CD8-positive, alpha-beta memory T cell (primary cell): ENCODE data around the gene SCAMP4. TPM values are rescaled to one million over a fixed set of nuclear protein-coding genes. Genes with fewer than 3 reads are reported as not detected.

Source experiments
- CTCF ChIA-PET: fragments of 350-600 bp; sonication (Branson Sonifier 250); formaldehyde crosslinking; loops from one replicate; lab custom pipeline; 2021; ENCODE audit warnings: antibody characterized with exemption; lab: Charles Lee
- POLR2A ChIA-PET: fragments of 350-600 bp; sonication (Branson Sonifier 250); formaldehyde crosslinking; loops from one replicate; lab custom pipeline; 2021; ENCODE audit warnings: antibody characterized with exemption; lab: Charles Lee
- DNase-seq, 5 donors: peaks; one replicate each; pipeline versions ENCODE4 v3.0.0 to v3.0.0-alpha.2; 2020 to 2022; ENCODE audit warnings: mixed read lengths in 1 of 5
- H3K27ac ChIP-seq: one replicate; pipeline ENCODE4 v1.7.0; 2013; ENCODE audit warnings: low read depth, mild to moderate bottlenecking, low read length, moderate library complexity
- H3K27me3 ChIP-seq: 2 replicates; pipeline ENCODE4 v1.7.0; 2013; ENCODE audit warnings: low read length, mild to moderate bottlenecking; ENCODE audit not compliant: insufficient read depth, poor library complexity, severe bottlenecking
- H3K36me3 ChIP-seq: 2 replicates; pipeline ENCODE4 v1.7.0; 2013; ENCODE audit warnings: mild to moderate bottlenecking, low read length, moderate library complexity; ENCODE audit not compliant: insufficient read depth
- H3K4me1 ChIP-seq: 2 replicates; pipeline ENCODE4 v1.7.0; 2013; ENCODE audit warnings: mild to moderate bottlenecking, low read length, moderate library complexity; ENCODE audit not compliant: insufficient read depth
- H3K4me3 ChIP-seq: 2 replicates; pipeline ENCODE4 v1.7.0; 2013; ENCODE audit warnings: mild to moderate bottlenecking, low read length
- H3K9me3 ChIP-seq: 2 replicates; pipeline ENCODE4 v1.7.0; 2013; ENCODE audit warnings: mild to moderate bottlenecking, low read length
- H3K27ac Mint-ChIP-seq, 8 donors: one replicate each; pipeline ENCODE4 v1.8.0; 2020 to 2021; ENCODE audit warnings: mixed read lengths in 8 of 8, mild to moderate bottlenecking in 6 of 8, inconsistent platforms in 3 of 8, moderate library complexity in 3 of 8
- H3K27me3 Mint-ChIP-seq, 2 donors: one replicate each; pipeline ENCODE4 v1.8.0; 2020 to 2021; ENCODE audit warnings: mixed read lengths in 2 of 2, mild to moderate bottlenecking in 1 of 2, moderate library complexity in 1 of 2
- H3K36me3 Mint-ChIP-seq, 3 donors: one replicate each; pipeline ENCODE4 v1.8.0; 2020 to 2021; ENCODE audit warnings: mixed read lengths in 3 of 3, inconsistent platforms in 1 of 3, mild to moderate bottlenecking in 1 of 3
- H3K4me1 Mint-ChIP-seq, 3 donors: one replicate each; pipeline ENCODE4 v1.8.0; 2020 to 2021; ENCODE audit warnings: mixed read lengths in 3 of 3, inconsistent platforms in 1 of 3, mild to moderate bottlenecking in 1 of 3
- H3K4me3 Mint-ChIP-seq, 7 donors: one replicate each; pipeline ENCODE4 v1.8.0; 2020 to 2021; ENCODE audit warnings: mixed read lengths in 7 of 7, mild to moderate bottlenecking in 6 of 7, moderate library complexity in 4 of 7, inconsistent platforms in 2 of 7
- H3K9me3 Mint-ChIP-seq, 5 donors: one replicate each; pipeline ENCODE4 v1.8.0; 2020 to 2022; ENCODE audit warnings: mixed read lengths in 5 of 5, mild to moderate bottlenecking in 3 of 5, moderate library complexity in 2 of 5, inconsistent platforms in 1 of 5
- polyA plus RNA-seq: library from polyadenylated mRNA; unstranded; fragments of 300-500 nt; fragmentation: Illumina TruSeq; gene quantifications from one replicate; pipeline ENCODE4 v1.2.3, GENCODE V29; 2021
- total RNA-seq, 2 experiments: library from RNA; stranded (reverse); gene quantifications; one replicate each; pipeline ENCODE4 v1.2.3, GENCODE V29; 2021

Gene SCAMP4
- total and polyA plus RNA-seq, 3 experiments from 2014 or later: 16.3 to 40.6 (median 38.6) TPM

DNA sequence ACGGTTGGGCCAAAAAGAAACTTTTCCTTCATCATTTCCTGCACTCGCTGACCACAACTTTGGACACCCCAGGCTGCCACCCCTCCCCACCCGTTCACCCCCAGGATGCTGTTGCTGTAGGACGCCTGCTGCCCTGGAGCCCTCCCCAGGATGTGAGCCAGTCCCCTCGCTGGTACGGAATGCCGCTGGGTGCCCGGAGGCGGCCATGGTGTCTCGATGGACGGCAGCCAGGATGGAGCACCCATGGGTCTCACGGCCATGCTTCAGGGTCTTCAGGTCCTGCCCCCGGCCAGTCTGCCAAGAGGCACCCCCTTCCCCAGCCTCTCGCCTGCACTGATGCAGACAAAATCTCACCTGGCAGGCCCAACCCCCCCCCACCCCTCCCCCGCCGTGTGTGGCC, 20.3 kb downstream of the SCAMP4 start:
- Mint-ChIP-seq H3K36me3 (peaks cover 0 to 18% (median 0%) of the 10 kb centered on the region in 3 donors), H3K27me3 (no peaks in the 10 kb centered on the region), H3K9me3 (no peaks in the 10 kb centered on the region), H3K4me3 (no peak overlapping the region), H3K4me1 (peaks cover 12 to 23% (median 18%) of the 10 kb centered on the region in 3 donors), H3K27ac (no peak overlapping the region)
- Histone ChIP-seq H3K27ac (no peak overlapping the region), H3K9me3 (no peaks in the 10 kb centered on the region), H3K4me3 (no peak overlapping the region), H3K27me3 (no peaks in the 10 kb centered on the region), H3K36me3 (no peaks in the 10 kb centered on the region), H3K4me1 (peaks cover 20% of the 10 kb centered on the region)
- CTCF ChIA-PET: no interaction called here
- POLR2A ChIA-PET: no interaction called here
- no peak for DNase-seq

DNA sequence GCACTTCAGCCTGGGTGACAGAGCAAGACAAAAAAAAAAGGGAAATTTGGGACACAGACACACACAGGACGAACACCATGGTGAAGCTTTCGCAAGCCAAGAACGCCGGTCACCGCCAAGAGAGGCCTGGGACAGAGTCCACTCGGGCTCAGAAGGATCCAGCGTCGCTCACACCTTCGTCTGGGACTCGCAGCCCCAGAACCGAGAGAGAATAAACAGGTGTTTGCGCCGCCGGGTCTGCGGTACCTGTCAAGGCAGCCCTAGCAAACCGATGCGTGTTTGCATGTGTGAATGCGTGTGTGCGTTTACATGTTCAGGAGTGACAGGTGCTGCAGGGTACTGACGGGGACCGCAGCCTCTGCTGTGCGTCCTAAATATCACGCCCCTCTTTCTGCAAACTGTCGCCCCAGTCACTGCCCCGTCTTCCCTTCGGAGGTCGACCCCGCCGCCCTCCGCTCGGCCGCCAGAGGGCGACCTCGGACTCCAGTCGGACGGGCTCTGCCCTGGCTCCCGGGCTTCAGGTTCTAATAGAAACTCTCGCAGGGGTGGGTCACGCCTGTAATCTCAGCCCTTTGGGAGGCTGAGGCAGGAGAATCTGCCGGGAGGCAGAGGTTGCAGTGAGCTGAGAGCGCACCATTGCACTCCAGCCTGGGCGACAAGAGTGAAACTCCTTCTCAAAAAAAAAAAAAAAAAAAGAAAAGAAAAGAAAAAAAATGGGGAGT, 24.0 kb downstream of the SCAMP4 start:
- H3K36me3 Mint-ChIP-seq: peaks cover 0 to 5% (median 0%) of the 10 kb centered on the region in 3 donors
- H3K27ac Mint-ChIP-seq: peak overlapping the region in 4 of 8 donors; percentile 52 to 98 (median 87)

DNA sequence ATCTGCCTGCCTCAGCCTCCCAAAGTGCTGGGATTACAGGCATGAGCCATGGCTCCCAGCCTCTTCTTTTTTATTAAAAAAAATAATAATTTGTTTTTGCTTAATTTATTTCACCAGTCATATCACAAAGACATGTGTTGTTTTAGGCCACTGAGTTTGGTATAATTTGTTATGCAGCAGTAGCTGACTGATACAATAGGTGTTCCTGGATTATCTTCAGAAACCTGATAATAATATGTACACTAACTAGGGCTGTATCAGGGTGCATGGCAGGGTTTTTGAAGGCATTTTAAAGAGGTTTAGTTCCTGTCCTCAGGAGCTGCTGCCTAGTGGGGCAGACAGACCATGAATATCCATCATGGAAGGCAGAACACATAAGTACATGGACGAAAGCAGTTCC, 26.2 kb downstream of the SCAMP4 start:
- Histone ChIP-seq H3K27me3 (no peaks in the 10 kb centered on the region), H3K4me1 (peaks cover 20% of the 10 kb centered on the region), H3K9me3 (no peaks in the 10 kb centered on the region), H3K4me3 (no peak overlapping the region), H3K27ac (no peak overlapping the region), H3K36me3 (no peaks in the 10 kb centered on the region)
- Mint-ChIP-seq H3K4me1 (peaks cover 20 to 31% (median 25%) of the 10 kb centered on the region in 3 donors), H3K27me3 (peaks cover 0 to 4% of the 10 kb centered on the region in 2 donors), H3K36me3 (peaks cover 0 to 1% (median 0%) of the 10 kb centered on the region in 3 donors), H3K4me3 (no peak overlapping the region), H3K9me3 (no peaks in the 10 kb centered on the region), H3K27ac (peak overlapping the region in 1 of 8 donors; percentile 85)
- ChIA-PET CTCF (interaction anchor here (1.7 kb wide), 1 partner anchor 121 kb away, joined by 3 read pairs; no protein-coding TSS in a partner anchor), POLR2A (no interaction called here)
- DNase-seq: no peak

More for the DNA sequence above, 24.0 kb downstream of the SCAMP4 start:
- ChIA-PET POLR2A (interaction anchor here (0.6 to 1.1 kb wide), 3 partner anchors 108 to 134 kb away, joined by 3 read pairs; no protein-coding TSS in a partner anchor), CTCF (interaction anchor here (0.6 to 4.0 kb wide), 20 partner anchors 10 to 1257 kb away, joined by 3 to 18 read pairs (median 3); no protein-coding TSS in a partner anchor)
- H3K27me3 Mint-ChIP-seq: peaks cover 0 to 4% of the 10 kb centered on the region in 2 donors
- peak; percentile 74 to 85 (median 75) for DNase-seq
- Histone ChIP-seq H3K9me3 (no peaks in the 10 kb centered on the region), H3K36me3 (no peaks in the 10 kb centered on the region), H3K27me3 (no peaks in the 10 kb centered on the region), H3K27ac (no peak overlapping the region), H3K4me1 (peaks cover 20% of the 10 kb centered on the region), H3K4me3 (peak overlapping the region; percentile 45)
- peak overlapping the region; percentile 66 to 93 (median 74) for H3K4me3 Mint-ChIP-seq
- peaks cover 15 to 28% (median 18%) of the 10 kb centered on the region in 3 donors for H3K4me1 Mint-ChIP-seq
- no peaks in the 10 kb centered on the region for H3K9me3 Mint-ChIP-seq

DNA sequence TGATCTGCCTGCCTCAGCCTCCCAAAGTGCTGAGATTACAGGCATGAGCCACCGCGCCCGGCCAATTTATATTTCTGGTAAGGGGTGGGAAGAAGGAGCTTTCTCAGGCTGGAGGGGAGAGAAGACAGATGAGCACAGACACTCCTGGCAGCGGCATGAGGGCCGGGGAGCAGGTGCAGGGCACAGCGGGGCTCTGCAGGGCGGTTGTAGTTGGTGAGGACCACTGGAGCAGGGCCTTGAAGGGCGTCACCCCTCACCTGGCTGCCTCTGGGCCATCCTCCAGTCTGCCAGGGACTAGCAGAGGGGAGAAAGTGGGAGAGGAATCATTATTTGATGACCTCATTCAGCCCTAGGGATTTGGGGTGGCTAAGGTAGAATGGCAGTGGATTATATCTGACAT, 27.2 kb downstream of the SCAMP4 start:
- Histone ChIP-seq H3K9me3 (no peaks in the 10 kb centered on the region), H3K27ac (no peak overlapping the region), H3K4me3 (no peak overlapping the region), H3K27me3 (no peaks in the 10 kb centered on the region), H3K4me1 (peaks cover 20% of the 10 kb centered on the region), H3K36me3 (no peaks in the 10 kb centered on the region)
- no peak overlapping the region for H3K4me3 Mint-ChIP-seq
- peaks cover 0 to 3% (median 0%) of the 10 kb centered on the region in 3 donors for H3K36me3 Mint-ChIP-seq
- CTCF ChIA-PET: no interaction called here
- no peaks in the 10 kb centered on the region for H3K9me3 Mint-ChIP-seq
- peaks cover 0 to 4% of the 10 kb centered on the region in 2 donors for H3K27me3 Mint-ChIP-seq
- POLR2A ChIA-PET: interaction anchor here (0.6 kb wide), 1 partner anchor 81 kb away, joined by 4 read pairs; no protein-coding TSS in a partner anchor
- H3K27ac Mint-ChIP-seq: peak overlapping the region in 1 of 8 donors; percentile 88
- no peak for DNase-seq
- H3K4me1 Mint-ChIP-seq: peaks cover 21 to 31% (median 24%) of the 10 kb centered on the region in 3 donors

DNA sequence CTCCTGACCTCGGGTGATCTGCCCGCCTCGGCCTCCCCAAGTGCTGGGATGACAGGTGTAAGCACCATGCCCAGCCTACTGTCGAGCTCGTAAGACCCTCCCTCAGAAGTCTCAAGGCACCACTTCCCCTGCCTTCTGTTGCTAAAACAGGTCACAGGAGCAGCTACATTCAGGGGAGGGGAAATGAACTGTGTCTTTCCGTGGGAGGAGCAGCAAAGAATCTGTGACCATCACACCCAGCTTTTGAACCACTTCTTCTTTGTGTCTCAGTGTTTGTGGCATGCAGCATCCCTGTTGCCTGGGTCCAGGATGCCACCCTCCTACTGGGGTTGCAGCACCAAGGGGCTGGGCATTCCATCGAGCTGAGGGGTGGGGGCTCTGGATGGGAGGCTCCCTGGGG, 28.0 kb downstream of the SCAMP4 start:
- peaks cover 0 to 3% (median 0%) of the 10 kb centered on the region in 3 donors for H3K36me3 Mint-ChIP-seq
- no peaks in the 10 kb centered on the region for H3K36me3 ChIP-seq
- POLR2A ChIA-PET: no interaction called here

DNA sequence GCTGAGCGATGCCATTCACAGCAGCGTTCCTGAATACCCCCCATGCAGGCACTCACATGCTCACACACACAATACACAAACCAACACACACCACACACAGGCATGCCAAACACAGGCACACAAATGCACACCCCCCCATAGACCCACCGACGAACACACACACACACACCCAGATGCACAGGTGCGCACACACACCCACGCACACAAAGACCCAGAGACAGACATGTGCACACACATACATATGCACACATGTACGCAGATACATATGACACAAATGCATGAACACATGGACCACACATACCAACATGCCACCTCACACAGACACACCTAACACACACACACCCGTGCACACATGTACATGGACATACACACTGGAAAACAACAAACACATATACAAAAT, 28.7 kb downstream of the SCAMP4 start:
- no peak for DNase-seq
- CTCF ChIA-PET: no interaction called here
- H3K27ac Mint-ChIP-seq: peak overlapping the region in 5 of 8 donors; percentile 23 to 73 (median 38)

More for the DNA sequence above, 28.0 kb downstream of the SCAMP4 start:
- H3K27me3 ChIP-seq: no peaks in the 10 kb centered on the region
- CTCF ChIA-PET: no interaction called here
- DNase-seq: no peak
- H3K4me1 ChIP-seq: peaks cover 14% of the 10 kb centered on the region
- Mint-ChIP-seq H3K27me3 (peaks cover 0 to 4% of the 10 kb centered on the region in 2 donors), H3K4me1 (peaks cover 15 to 31% (median 15%) of the 10 kb centered on the region in 3 donors), H3K27ac (peak overlapping the region in 1 of 8 donors; percentile 47), H3K9me3 (no peaks in the 10 kb centered on the region), H3K4me3 (no peak overlapping the region)
- H3K4me3 ChIP-seq: no peak overlapping the region
- no peak overlapping the region for H3K27ac ChIP-seq
- no peaks in the 10 kb centered on the region for H3K9me3 ChIP-seq

DNA sequence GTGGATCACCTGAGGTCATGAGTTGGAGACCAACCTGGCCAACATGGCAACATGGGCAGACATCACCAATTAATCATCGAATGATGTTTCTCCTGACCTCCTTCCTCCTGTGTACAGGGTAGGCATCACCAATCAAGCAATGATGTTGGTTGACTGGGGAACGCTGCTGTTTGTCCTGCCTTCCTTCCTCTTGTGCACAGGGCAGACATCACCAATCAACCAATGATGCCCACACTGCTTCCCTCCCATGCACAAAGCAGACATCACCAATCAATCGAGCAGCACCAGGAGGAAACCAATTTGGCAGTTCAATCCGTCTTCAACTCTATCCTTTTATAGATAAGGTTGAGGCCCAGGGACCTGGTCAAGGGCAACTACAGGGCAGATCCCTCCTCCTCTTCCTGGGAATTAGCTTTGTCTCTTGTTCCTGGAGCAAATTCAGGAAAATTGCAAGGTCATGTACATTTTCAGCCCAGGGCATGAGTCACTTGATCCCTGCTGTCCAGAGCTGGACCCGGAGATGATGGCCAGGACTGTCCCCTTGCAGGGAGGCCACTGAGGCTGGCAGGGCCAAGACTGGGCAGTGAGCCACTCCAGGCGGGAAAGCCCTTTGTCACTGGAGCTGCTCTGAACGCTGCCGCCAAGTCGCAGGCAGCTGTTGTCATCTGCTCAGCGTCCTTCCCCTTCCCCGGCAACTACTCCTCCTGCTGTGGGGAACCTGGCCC, 30.4 kb downstream of the SCAMP4 start:
- peak overlapping the region in 5 of 8 donors; percentile 10 to 79 (median 26) for H3K27ac Mint-ChIP-seq
- ChIA-PET POLR2A (no interaction called here), CTCF (interaction anchor here (0.7 to 1.1 kb wide), 3 partner anchors 11 to 71 kb away, joined by 3 to 4 read pairs (median 3); no protein-coding TSS in a partner anchor)
- peaks cover 0 to 2% (median 0%) of the 10 kb centered on the region in 5 donors for H3K9me3 Mint-ChIP-seq
- no peak overlapping the region for H3K4me3 ChIP-seq
- DNase-seq: no peak
- peaks cover 0 to 14% of the 10 kb centered on the region in 2 donors for H3K27me3 Mint-ChIP-seq
- H3K27ac ChIP-seq: no peak overlapping the region
- peaks cover 13% of the 10 kb centered on the region for H3K4me1 ChIP-seq
- no peaks in the 10 kb centered on the region for H3K9me3 ChIP-seq
- no peaks in the 10 kb centered on the region for H3K27me3 ChIP-seq
- H3K4me3 Mint-ChIP-seq: peak overlapping the region in 1 of 7 donors; percentile 32
- H3K36me3 Mint-ChIP-seq: peaks cover 0 to 3% (median 3%) of the 10 kb centered on the region in 3 donors
- H3K4me1 Mint-ChIP-seq: peaks cover 19 to 32% (median 20%) of the 10 kb centered on the region in 3 donors
- H3K36me3 ChIP-seq: no peaks in the 10 kb centered on the region

More for the DNA sequence above, 28.7 kb downstream of the SCAMP4 start:
- H3K4me1 Mint-ChIP-seq: peaks cover 13 to 30% (median 14%) of the 10 kb centered on the region in 3 donors
- Histone ChIP-seq H3K27me3 (no peaks in the 10 kb centered on the region), H3K4me1 (peaks cover 13% of the 10 kb centered on the region), H3K4me3 (no peak overlapping the region), H3K27ac (no peak overlapping the region), H3K9me3 (no peaks in the 10 kb centered on the region), H3K36me3 (no peaks in the 10 kb centered on the region)
- peaks cover 0 to 3% (median 0%) of the 10 kb centered on the region in 3 donors for H3K36me3 Mint-ChIP-seq
- H3K27me3 Mint-ChIP-seq: peaks cover 0 to 4% of the 10 kb centered on the region in 2 donors
- no peaks in the 10 kb centered on the region for H3K9me3 Mint-ChIP-seq
- peak overlapping the region in 1 of 7 donors; percentile 35 for H3K4me3 Mint-ChIP-seq
- POLR2A ChIA-PET: no interaction called here
